Measurements from ENCODE around the gene SPC25. TPM values are rescaled to one million over a fixed set of nuclear protein-coding genes. Genes with fewer than 3 reads are reported as not detected.

SPC25 gene
- total RNA-seq, 1 donor from 2014 or later = 60.0 TPM

DNA sequence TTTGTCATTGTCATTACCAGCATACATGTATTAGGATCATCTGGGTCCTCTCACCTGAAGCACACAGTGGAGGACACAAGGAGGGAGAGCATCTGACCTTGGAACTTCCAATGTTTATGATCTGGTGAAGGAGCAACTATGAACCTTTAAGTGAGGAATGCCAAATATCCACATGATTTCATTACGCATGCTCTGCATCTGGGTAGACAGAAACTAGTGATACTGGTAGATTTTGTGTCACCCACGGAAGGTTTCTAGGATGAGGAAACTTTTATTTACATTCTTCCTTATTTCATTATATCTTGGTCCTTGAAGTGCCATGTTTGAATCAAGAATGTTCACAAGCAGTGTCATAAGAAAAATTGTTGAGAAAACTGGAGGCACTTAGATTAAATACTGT is 32.1 kb downstream of the SPC25 start:
- H3F3A ChIP-seq (ENCODE audit: low read depth) = no peaks in the 10 kb centered on the region
- H3K27ac Mint-ChIP-seq = no peak overlapping the region
- no peak overlapping the region for H2AFZ ChIP-seq (replicated peaks)
- H3K4me1 Mint-ChIP-seq = no peaks in the 10 kb centered on the region
- H3K9me3 Mint-ChIP-seq = no peaks in the 10 kb centered on the region
- H3K36me3 ChIP-seq = no peaks in the 10 kb centered on the region
- peaks cover 30% of the 10 kb centered on the region for H3K36me3 Mint-ChIP-seq
- TF ChIP-seq EZH2 (IDR thresholded peaks at IDR 0.05) (no peak), EZH2phosphoT487 (IDR thresholded peaks at IDR 0.05) (no peak)
- TF ChIP-seq, protein P1, sequence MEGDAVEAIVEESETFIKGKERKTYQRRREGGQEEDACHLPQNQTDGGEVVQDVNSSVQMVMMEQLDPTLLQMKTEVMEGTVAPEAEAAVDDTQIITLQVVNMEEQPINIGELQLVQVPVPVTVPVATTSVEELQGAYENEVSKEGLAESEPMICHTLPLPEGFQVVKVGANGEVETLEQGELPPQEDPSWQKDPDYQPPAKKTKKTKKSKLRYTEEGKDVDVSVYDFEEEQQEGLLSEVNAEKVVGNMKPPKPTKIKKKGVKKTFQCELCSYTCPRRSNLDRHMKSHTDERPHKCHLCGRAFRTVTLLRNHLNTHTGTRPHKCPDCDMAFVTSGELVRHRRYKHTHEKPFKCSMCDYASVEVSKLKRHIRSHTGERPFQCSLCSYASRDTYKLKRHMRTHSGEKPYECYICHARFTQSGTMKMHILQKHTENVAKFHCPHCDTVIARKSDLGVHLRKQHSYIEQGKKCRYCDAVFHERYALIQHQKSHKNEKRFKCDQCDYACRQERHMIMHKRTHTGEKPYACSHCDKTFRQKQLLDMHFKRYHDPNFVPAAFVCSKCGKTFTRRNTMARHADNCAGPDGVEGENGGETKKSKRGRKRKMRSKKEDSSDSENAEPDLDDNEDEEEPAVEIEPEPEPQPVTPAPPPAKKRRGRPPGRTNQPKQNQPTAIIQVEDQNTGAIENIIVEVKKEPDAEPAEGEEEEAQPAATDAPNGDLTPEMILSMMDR (IDR thresholded peaks at IDR 0.05) = no peak
- no peak overlapping the region for H3K27ac ChIP-seq
- H3K4me2 ChIP-seq = no peak overlapping the region
- no peaks in the 10 kb centered on the region for H3K27me3 ChIP-seq
- no peak for DNase-seq (ENCODE audit: low spot score)
- H3K27me3 Mint-ChIP-seq (ENCODE audit: insufficient read depth, low read depth) = no peaks in the 10 kb centered on the region
- no peaks in the 10 kb centered on the region for H4K20me1 ChIP-seq (ENCODE audit: low read depth)
- no peak overlapping the region for H3K4me3 ChIP-seq
- H3K9ac ChIP-seq = no peak overlapping the region
- no peaks in the 10 kb centered on the region for H3K9me3 ChIP-seq (ENCODE audit: low read depth)
- H3K4me3 Mint-ChIP-seq = no peak overlapping the region
- no peaks in the 10 kb centered on the region for H3K79me2 ChIP-seq (ENCODE audit: low read depth)
- no peaks in the 10 kb centered on the region for H3K4me1 ChIP-seq

DNA sequence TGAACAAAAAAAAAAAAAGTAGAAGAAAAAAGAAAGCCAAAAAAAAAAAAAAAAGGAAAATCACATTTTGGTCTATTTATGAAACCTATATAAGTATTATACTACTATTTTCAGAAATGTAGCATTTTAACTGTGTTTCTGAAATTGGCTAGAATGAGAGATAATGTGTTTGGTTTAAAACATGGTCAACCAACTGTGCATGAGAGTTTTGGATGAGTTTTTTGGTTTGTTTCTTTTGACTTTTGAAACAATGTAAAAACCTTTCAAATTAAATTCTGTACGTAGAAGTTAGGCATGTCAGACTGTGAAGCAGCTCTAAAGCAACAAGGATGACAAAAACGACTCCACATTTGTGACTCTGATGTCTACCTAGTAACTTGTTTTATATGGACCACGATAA is 34.6 kb downstream of the SPC25 start:
- Mint-ChIP-seq H3K27me3 (ENCODE audit: insufficient read depth, low read depth) (peaks cover 2% of the 10 kb centered on the region), H3K36me3 (peaks cover 38% of the 10 kb centered on the region), H3K9me3 (no peaks in the 10 kb centered on the region), H3K4me1 (no peaks in the 10 kb centered on the region), H3K4me3 (no peak overlapping the region), H3K27ac (no peak overlapping the region)
- Histone ChIP-seq H3K4me3 (no peak overlapping the region), H3K27me3 (no peaks in the 10 kb centered on the region), H3K79me2 (ENCODE audit: low read depth) (no peaks in the 10 kb centered on the region), H3K36me3 (no peaks in the 10 kb centered on the region), H2AFZ (replicated peaks) (no peak overlapping the region), H4K20me1 (ENCODE audit: low read depth) (no peaks in the 10 kb centered on the region), H3F3A (ENCODE audit: low read depth) (no peaks in the 10 kb centered on the region), H3K4me2 (no peak overlapping the region), H3K9me3 (ENCODE audit: low read depth) (no peaks in the 10 kb centered on the region), H3K9ac (no peak overlapping the region), H3K27ac (no peak overlapping the region), H3K4me1 (no peaks in the 10 kb centered on the region)
- no peak for DNase-seq (ENCODE audit: low spot score)
- TF ChIP-seq, protein P1 (IDR thresholded peaks at IDR 0.05) = no peak
- TF ChIP-seq EZH2phosphoT487 (IDR thresholded peaks at IDR 0.05) = no peak
- TF ChIP-seq EZH2 (IDR thresholded peaks at IDR 0.05) = no peak

DNA sequence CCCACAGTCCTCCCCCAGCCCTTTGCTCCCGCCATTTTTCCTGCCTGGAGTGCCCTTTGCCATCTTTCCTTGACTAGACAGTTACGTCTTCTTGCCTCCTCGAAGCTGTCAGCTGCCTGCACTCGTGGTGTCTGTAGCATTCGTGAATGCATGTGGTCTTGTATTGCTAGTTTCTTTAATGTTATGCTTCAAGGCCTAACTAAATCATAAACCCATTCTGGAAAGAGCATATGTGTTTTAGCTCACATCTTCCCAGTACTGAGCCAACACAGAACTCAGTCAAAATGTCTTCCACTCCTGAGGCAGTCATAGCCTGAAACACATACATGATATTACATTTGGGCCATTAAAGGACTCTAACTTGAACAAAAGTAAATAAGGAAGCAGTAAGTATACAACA is 35.6 kb downstream of the SPC25 start:
- Histone ChIP-seq H3K4me1 (no peaks in the 10 kb centered on the region), H3K27ac (no peak overlapping the region), H3K9me3 (ENCODE audit: low read depth) (no peaks in the 10 kb centered on the region), H3K4me3 (no peak overlapping the region), H3K79me2 (ENCODE audit: low read depth) (no peaks in the 10 kb centered on the region), H3K9ac (no peak overlapping the region), H3K4me2 (no peak overlapping the region), H3K36me3 (no peaks in the 10 kb centered on the region), H3F3A (ENCODE audit: low read depth) (no peaks in the 10 kb centered on the region), H4K20me1 (ENCODE audit: low read depth) (no peaks in the 10 kb centered on the region), H3K27me3 (no peaks in the 10 kb centered on the region), H2AFZ (replicated peaks) (no peak overlapping the region)
- TF ChIP-seq EZH2 (IDR thresholded peaks at IDR 0.05) (no peak), EZH2phosphoT487 (IDR thresholded peaks at IDR 0.05) (no peak)
- TF ChIP-seq, protein P1 (IDR thresholded peaks at IDR 0.05) = no peak
- Mint-ChIP-seq H3K36me3 (peaks cover 38% of the 10 kb centered on the region), H3K27ac (no peak overlapping the region), H3K4me3 (no peak overlapping the region), H3K27me3 (ENCODE audit: insufficient read depth, low read depth) (peaks cover 2% of the 10 kb centered on the region), H3K9me3 (no peaks in the 10 kb centered on the region), H3K4me1 (no peaks in the 10 kb centered on the region)
- no peak for DNase-seq (ENCODE audit: low spot score)
